DMS153 (cell line): ENCODE data around the gene TBL1XR1.

ENCODE experiments used
- DNase-seq: peaks from one replicate; lab custom pipeline; 2025; lab: John Stamatoyannopoulos, UW

The TBL1XR1 gene

DNA sequence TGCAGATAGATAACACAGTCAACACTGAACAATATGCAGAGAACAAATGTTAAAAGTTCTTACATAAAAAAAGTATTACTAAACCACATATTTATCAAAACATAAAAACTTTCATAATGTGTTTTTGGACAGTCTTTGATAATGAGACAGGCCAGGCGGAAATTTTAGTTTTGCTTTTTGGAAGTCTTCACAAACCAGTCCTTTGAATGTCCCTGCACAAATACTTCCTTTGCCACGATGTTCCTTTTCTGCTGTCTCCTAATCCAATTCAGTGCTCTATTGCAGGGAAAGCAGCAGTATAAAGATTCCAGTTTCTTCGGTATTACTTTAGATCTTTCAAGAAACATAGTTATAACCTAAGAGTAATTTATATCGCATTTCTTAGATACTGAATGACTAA lies 135.9 kb downstream of the TBL1XR1 start:
- DNase-seq, result no peak

DNA sequence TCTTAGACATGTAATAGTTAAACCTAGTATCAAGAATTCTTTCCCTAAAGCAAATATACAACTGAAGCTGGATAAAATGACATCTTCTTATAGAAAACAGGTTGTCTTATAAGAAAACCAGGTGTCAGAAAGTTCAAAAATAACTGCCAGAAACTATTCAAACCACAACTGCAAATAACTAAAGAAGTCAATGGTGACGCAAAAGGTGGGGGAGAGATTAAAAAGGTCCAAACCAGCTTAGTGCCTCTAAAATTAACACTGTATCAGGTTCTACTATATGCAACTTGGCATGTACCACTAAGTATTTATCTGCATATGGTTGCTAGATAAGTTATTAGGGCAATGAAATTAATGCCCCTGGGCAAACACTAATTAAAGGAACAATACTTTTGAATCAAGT lies 136.8 kb downstream of the TBL1XR1 start:
- DNase-seq, result no peak

DNA sequence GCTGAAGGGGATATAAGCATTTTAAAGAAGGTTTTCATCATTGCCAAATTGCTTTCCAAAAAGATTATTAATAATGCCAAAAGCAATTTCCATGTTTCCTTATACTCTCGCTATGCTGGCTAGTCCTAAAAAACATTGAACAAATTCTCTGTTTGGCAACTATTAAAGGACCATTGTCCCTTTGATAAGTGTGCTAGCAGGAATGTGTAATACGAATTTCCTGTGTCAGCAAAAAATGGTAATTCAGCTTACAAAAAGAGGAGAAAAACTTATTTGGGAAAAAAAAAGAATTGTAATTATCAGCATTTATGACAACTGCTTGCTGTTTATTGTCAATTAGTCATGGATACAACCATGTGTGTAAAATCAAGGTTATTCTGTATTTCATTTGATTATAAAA lies 138.6 kb downstream of the TBL1XR1 start:
- DNase-seq, result no peak

GRCh38 chr3:177057768-177058167 lies 139.5 kb downstream of the TBL1XR1 start:
- DNase-seq, result peak; percentile 20

GRCh38 chr3:177056927-177057326 lies 140.4 kb downstream of the TBL1XR1 start:
- no peak for DNase-seq

- DNase-seq, result no peak
Measured at GRCh38 chr3:177055605-177056571, 141.4 kb downstream of the TBL1XR1 start.

DNA sequence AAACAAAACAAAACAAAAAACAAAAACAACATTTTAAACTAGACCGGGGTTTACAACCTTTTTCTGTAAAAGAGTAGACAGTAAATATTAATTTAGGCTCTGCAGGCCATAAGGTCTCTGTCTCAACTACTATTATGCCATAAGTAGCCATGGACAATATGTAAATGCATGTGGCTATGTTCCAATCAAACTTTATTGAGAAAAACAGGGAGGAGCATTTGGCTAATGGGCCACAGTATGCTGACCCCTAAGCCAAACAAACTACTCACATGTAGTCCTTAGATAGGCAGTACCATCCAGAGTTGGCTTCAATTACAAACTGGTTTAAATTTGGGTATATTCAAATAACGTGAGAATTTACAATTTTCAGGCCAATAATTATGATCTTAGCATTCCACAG lies 144.2 kb downstream of the TBL1XR1 start:
- no peak for DNase-seq

- DNase-seq, result peak; percentile 27
Measured at GRCh38 chr3:177051411-177051810, 145.9 kb downstream of the TBL1XR1 start.

GRCh38 chr3:177050501-177051237 lies 146.6 kb downstream of the TBL1XR1 start:
- DNase-seq, result peak; percentile 58

GRCh38 chr3:177045767-177046166 lies 151.5 kb downstream of the TBL1XR1 start:
- DNase-seq, result no peak

GRCh38 chr3:177045222-177045621 lies 152.1 kb downstream of the TBL1XR1 start:
- no peak for DNase-seq

DNA sequence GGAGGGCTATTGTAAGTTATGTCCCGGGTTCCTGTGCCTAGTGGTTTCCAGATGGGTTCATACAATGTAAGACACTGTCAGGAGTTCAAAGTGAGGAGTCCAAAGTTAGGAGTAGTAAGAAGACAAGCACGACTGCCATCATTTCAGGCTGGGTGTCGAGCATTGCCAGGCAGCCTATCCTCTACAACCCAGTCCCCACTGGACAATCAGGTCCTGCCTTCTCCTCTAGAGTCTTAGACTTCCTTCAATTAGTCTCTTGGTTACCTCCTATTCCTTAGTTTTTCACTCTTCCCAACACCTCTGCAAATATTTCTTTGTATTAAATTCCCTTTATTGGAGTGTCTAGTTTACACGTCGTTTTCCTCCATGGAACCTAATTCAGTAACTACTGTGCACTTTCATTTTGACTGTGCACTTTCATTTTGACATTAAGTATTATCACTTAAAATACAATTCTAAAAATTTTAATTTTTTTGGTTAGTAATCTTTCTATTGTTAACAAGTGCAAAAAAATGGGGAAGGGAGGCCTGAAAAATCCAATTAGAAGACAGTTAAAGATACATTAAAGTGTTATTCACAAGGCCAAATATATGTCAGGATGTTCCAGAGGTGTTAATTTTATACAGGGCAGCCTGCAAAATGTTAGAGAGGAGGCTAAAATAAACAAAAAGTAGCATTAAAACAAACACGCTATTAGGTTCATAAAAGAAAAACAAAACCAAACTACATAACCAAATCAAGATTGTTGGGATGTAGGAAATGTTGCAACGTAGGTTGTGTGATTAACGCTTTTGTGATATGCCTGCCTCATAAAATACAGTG lies 155.3 kb downstream of the TBL1XR1 start:
- no peak for DNase-seq

DNA sequence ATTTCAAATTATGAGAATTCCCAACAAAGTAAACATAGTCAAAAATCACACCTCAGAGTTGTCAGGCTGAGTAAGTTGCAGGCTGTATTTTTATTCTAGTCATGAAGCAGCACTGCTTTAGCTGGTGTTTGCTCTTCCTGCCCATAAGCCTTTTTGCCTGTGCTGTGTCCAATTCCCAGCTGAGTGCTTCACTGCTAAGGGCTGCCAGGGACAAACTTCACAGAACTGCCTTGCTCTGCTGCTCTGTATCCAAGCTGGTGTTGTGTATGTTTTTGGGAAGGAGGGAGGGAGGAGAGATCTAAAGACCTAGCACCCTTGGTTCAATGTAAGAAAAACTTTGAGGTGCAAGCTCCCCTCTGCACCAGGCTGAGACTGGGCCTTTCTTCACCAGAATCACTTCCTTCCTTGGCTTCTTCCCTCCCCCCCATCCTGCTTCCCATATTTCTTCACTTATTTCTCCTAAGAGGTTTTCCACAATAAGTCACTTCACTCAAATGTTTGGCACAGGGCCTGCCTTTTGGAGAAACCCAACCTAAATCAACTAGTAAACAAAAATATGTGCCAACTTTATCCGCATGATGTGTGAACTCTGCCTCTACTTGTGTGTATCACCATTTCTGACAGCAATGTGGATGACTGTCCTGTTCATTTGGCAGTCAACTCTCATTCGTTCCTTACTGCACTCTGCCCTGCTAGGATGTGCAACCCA lies 156.1 kb downstream of the TBL1XR1 start:
- DNase-seq, result peak; percentile 67

DNA sequence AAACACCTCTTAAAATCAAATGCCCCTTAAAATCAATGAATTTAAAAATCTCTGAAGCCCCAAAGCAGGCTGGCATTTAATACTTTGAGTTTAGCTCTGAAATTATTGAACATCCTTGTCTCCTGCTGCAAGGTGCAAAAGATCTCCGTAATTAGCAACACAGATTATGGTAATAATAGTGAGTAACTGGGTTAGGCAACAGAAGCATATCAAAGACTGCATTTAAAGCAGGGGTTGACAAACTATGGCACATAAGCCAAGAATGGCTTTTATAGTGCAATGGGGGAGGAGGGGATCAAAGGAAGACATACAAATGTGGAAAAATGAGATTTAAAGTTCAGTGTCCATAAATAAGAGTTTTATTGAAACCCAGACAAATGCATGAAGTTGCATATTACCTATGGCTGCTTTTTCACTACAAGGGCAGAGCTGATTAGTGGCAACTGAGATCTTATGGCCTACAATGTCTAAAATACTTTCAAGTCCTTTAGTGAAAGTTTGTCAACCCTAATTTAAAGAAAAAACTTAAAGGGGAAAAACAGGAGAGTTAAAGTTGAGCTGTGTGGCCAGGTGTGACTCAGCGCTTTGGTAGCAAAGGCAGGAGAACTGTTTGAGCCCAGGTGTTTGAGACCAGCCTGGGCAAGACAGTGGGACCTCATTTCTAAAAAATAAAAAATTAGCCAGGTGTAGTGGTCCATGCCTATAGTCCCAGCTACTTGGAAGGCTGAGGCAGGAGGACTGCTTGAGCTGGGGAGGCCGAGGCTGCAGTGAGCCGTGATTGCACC lies 157.6 kb downstream of the TBL1XR1 start:
- DNase-seq, result no peak

GRCh38 chr3:177037241-177037640 lies 160.0 kb downstream of the TBL1XR1 start:
- no peak for DNase-seq

DNA sequence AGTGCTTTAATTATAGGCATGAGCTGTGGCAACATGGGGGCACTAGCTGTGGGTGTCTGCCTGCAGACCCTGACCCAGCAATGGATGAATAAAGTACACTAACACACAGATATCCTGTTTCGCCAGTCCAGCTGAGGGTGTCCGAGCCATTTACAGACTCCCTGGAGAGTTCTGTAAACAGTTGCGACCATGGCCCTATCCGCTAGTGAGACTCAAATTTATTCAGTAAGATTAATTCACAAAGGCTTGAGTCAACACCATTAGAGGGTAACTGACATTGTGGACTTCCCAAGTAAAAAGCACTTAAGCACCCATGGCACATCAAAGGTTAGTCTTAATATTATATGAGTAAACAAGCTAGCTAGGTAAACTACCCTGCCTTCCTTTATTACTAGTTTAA lies 161.6 kb downstream of the TBL1XR1 start:
- DNase-seq, result peak; percentile 92

GRCh38 chr3:177034832-177035475 lies 162.3 kb downstream of the TBL1XR1 start:
- no peak for DNase-seq

GRCh38 chr3:177026505-177027277 lies 170.6 kb downstream of the TBL1XR1 start:
- no peak for DNase-seq

GRCh38 chr3:177015881-177016280 lies 181.4 kb downstream of the TBL1XR1 start:
- no peak for DNase-seq
